ENCODE results near the gene APOB. TPM values are rescaled to one million over a fixed set of nuclear protein-coding genes. Genes with fewer than 3 reads are reported as not detected.
A peak's percentile ranks its signal among the peaks of the same experiment; 100 is the strongest.

The APOB gene
- total and polyA plus RNA-seq, 2 of the 13 experiments (the other 11 are each of a cell fraction or from before 2014, with no cell fraction given) = 1,569 to 2,515 TPM

GRCh38 chr2:21006423-21007128 is 37.3 kb downstream of the APOB start (continued):
- TF ChIP-seq ZNF275 (CRISPR knock-in tag; IDR thresholded peaks at IDR 0.05; ENCODE audit: borderline replicate concordance) = 0 out of 2 replicates have a peak, but pooled peaks have one; percentile 34
- TF ChIP-seq ELF4 (CRISPR knock-in tag; IDR thresholded peaks at IDR 0.05; ENCODE audit: borderline replicate concordance) = peak; percentile 71; the same call in 1 of the 2 replicates
- peak; percentile 59; the same call in 1 of the 2 replicates for TF ChIP-seq SRY (CRISPR knock-in tag; IDR thresholded peaks at IDR 0.05)
- peak in 1 of 2 experiments; percentile 61; a peak in 1 of 4 replicates for TF ChIP-seq ATF4 (CRISPR knock-in tag; IDR thresholded peaks at IDR 0.05)
- TF ChIP-seq ZNF644 (CRISPR knock-in tag; IDR thresholded peaks at IDR 0.05; ENCODE audit: low read depth) = no peak; the same call in 1 of the 2 replicates
- no peak for TF ChIP-seq PRPF4 (IDR thresholded peaks at IDR 0.05; ENCODE audit: low read depth, low read length, poor library complexity, severe bottlenecking)
- peak; percentile 96 for TF ChIP-seq NCOA5 (CRISPR knock-in tag; IDR thresholded peaks at IDR 0.05)
- TF ChIP-seq SMC3 (IDR thresholded peaks at IDR 0.05; ENCODE audit: low read length) = no peak
- peak; percentile 77; the same call in 1 of the 2 replicates for TF ChIP-seq ZNF160 (CRISPR knock-in tag; IDR thresholded peaks at IDR 0.05)
- no peak for TF ChIP-seq NR2F6 (IDR thresholded peaks at IDR 0.05)
- TF ChIP-seq NR2F6 (CRISPR knock-in tag; IDR thresholded peaks at IDR 0.05) = no peak
- TF ChIP-seq ZNF780A (CRISPR knock-in tag; IDR thresholded peaks at IDR 0.05) = peak; percentile 87; the same call in 1 of the 2 replicates
- peak; percentile 100 for TF ChIP-seq RBM22 (optimal IDR thresholded peaks at IDR 0.05; ENCODE audit: low read length)
- TF ChIP-seq SRF (IDR thresholded peaks at IDR 0.05; ENCODE audit: low read depth, low read length) = no peak
- TF ChIP-seq ERF (CRISPR knock-in tag; IDR thresholded peaks at IDR 0.05) = 0 out of 2 replicates have a peak, but pooled peaks have one; percentile 15
- TF ChIP-seq GMEB1 (CRISPR knock-in tag; IDR thresholded peaks at IDR 0.05; ENCODE audit: borderline replicate concordance) = no peak
- TF ChIP-seq ZNF629 (CRISPR knock-in tag; conservative IDR thresholded peaks at IDR 0.05) = no peak; the same call in 1 of the 2 replicates
- TF ChIP-seq ZSCAN9 (CRISPR knock-in tag; IDR thresholded peaks at IDR 0.05; ENCODE audit: borderline replicate concordance) = peak; percentile 75; the same call in 1 of the 2 replicates
- peak in 1 of 2 experiments; percentile 43; a peak in 1 of 4 replicates for TF ChIP-seq KLF16 (CRISPR knock-in tag; IDR thresholded peaks at IDR 0.05)
- no peak for TF ChIP-seq THAP9 (CRISPR knock-in tag; IDR thresholded peaks at IDR 0.05; ENCODE audit: borderline replicate concordance)
- 0 out of 2 replicates have a peak, but pooled peaks have one; percentile 59 for TF ChIP-seq CSRNP2 (CRISPR knock-in tag; conservative IDR thresholded peaks at IDR 0.05; ENCODE audit: low read depth)

All from HepG2 (cell line).